HG03039 (cell line): ENCODE measurements around the gene C17orf113.
"Not testable (repeated sequence)": the region's sequence is repeated elsewhere in the genome, so short reads cannot be mapped to it uniquely, and the experiment has no call there.

Source experiments
- ATAC-seq: cut with Tn5 transposase; IDR thresholded peaks from one replicate; pipeline ENCODE4 v1.9.1; 2021; ENCODE audit warnings: mild to moderate bottlenecking, moderate library complexity; ENCODE audit not compliant: unreplicated experiment

C17orf113 gene

DNA sequence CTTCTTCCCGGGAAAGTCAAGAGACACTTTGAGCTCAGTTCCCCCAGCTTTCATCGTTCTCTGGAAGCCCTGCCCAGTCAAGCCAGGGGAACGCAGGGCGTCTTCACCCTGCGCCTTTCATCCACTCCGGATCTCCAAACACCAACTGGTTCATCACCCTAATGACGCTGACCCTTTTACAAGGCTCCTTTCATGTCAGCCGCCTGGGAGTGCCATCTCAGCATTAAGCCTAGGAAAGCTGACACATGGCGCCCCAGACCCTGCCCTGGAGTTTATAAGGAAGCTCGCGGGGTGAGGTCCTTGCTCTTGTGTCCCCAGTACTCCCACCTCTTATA is 32.6 kb downstream of the C17orf113 start:
- peak; percentile 6 for ATAC-seq

DNA sequence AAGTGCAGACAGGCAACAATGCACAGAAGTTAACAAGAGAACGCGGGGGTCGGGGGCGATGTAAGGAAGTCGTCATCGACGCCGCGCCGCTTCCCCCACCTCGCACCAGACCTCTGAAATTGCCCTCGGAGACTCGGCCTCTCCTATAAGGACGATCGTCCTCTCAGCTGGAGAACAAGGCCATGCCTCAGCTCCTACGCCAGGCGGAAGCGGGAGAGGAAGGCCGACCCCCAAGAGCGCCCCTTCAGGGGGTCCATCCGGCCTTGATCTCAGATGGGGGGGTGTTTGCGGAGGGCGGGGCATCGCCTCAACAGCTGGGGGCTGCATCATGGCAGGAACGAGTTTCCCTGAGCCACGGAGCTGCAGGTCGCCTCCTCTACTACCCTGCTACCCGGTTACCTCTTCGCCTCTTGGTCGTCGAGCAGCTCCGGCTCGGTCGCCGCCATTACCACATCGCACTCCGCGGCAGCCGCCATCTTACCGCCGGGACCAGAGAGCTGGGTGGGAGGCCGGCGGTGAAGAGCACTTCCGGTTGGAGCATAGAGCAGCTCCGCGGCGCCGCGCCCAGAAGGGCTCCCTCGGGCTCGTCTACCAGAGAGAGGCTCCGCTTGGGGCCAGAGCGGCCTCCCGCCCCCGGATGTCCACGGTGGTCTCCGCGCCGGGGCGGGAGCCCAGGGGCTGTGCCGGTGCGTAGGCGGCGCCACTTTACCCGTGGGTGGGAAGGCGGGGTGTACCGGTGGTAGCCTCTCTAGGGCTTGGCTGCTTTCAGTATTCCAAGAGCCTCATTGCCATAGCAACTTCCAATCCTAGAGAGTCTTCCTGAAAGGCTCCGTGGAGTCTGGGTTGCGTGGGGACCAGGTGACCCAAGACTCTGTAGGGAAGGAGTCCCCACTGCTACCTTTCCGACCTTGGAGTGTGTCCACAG is 33.2 kb downstream of the C17orf113 start, which contains the start of gene DNAJC7:
DNAJC7 (minus strand) TSS at position 499 of the 925 bp plus-strand sequence; CDS start at position 476, 23 bp downstream.
- peak; percentile 71 for ATAC-seq

DNA sequence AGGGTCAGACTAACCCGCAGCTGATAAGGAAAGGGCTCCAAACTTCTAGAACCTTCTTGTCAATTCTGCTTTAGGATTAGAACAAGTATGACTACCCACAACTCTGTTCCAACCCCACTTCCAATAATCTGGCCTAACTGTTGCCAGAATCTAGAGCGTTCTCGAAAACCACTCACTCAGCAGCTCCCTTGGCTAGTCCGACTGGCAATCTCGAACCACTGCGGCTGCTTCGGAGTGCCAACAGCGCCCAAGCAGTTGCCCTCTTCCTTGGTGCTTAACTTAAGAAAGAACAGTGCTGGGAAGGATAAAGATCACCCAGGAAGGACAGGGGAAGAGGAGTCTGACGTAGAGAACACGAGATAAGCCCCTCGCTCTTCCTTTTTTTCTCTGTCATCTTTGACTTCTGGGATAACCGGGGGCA is 34.0 kb downstream of the C17orf113 start:
- no peak for ATAC-seq

DNA sequence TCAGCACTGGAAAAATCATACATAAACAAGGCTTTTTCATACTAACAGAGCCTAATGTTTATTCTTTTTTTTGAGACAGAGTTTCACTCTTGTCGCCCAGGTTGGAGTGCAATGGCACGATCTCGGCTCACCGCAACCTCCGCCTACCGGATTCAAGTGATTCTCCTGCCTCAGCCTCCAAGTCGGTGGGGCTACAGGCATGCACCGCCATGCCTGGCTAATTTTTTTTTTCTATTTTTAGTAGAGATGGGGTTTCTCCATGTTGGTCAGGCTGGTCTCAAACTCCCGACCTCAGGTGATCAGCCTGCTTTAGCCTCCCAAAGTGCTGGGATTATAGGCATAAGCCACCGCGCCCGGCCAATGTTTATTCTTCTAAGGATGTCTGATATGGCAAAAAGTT is 36.7 kb downstream of the C17orf113 start:
- not testable (repeated sequence) for ATAC-seq

GRCh38 chr17:42012363-42012762 is 38.0 kb downstream of the C17orf113 start:
- not testable (repeated sequence) for ATAC-seq

DNA sequence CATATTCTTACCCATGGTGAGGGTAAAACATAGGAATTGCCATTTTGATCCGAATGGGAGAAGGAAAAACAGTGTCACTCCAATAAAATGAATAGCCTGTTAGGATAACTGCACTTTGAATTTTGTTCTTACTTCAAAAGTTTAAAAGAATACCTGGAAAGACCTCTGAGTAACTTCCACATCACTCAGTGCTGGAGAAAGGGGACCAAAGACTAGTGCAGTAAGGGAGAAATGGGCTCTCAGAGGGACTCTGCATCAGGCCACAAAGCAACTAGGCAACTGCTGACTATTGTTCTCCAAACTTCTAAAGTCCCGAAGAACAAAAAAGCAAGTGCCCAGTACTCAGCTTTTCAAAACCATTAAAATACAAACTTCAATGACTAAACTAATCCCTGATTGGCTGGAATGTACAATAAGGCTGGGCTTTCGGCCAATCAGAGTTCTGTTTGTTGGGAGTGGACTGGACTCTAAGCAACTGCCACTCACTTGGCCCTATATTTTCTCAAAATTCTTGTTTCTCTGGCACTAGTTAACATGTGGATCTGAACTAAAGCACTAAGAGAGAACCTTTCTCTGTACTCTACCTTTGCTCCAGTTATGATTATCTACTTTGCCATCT is 39.4 kb downstream of the C17orf113 start:
- ATAC-seq: no peak

GRCh38 chr17:42010266-42010680 is 40.1 kb downstream of the C17orf113 start:
- not testable (repeated sequence) for ATAC-seq

DNA sequence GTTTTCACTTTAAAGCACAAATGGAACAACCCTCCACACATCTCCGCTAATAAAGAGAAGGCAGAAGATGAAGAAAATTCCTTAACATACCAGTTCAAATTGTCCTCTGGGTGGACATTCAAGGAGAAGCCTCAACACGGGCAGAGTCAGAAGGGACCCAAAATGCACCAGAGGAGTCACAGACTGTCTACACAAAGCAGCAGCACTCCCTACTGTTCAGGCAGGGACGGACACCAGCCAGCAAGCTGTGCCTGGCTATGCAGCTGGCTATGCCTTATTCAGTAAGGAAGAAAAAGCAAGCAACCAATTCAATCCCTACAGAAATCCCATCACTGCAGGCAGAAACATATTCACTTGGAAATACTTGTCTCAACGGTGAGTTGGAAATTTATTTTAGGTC is 41.2 kb downstream of the C17orf113 start:
- no peak for ATAC-seq

DNA sequence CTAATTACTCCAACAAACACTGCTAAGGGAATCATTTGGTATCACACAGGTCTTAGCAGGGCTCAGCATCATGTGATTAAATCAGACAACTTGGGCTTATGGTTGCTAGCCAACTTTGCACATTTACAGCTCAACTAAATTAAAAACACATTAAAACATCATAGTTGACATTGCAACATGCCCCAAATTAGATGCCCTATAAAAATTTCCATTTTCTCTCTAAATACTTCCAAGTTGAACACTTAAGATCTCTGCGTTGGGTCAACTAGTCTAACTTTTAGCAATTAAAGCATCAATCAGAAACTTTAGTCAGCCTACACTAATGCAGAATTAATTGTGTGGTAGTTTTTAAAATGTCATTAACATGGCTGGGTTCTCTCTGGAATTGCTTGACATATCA is 45.2 kb downstream of the C17orf113 start:
- no peak for ATAC-seq

GRCh38 chr17:42002792-42003301 is 47.6 kb downstream of the C17orf113 start:
- ATAC-seq: no peak

- no peak for ATAC-seq
Observed at GRCh38 chr17:42002175-42002791, 48.1 kb downstream of the C17orf113 start.

- ATAC-seq: no peak
Observed at GRCh38 chr17:42001729-42002128, 48.7 kb downstream of the C17orf113 start.

GRCh38 chr17:42000413-42001133 is 49.8 kb downstream of the C17orf113 start:
- no peak for ATAC-seq

DNA sequence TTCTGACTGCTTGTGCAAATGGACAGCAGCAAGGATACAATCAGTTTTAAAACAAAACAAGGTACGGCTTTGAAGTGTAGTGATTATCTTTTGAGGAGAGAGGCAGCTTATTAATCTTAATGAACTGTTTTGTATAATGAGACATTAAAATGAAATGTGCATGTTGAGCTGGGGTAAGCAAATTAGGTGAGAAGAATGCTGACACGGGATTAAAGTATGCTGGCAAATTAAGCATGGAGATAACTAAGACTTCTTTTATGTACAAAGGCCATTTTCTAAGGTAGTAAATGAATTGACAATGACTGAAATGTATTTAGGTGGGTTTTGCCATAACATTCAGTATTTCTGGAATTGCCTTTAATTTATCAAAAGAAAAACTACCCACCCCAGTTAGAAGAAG is 51.9 kb downstream of the C17orf113 start:
- ATAC-seq: no peak

GRCh38 chr17:41996855-41997164 is 53.6 kb downstream of the C17orf113 start:
- ATAC-seq: no peak

GRCh38 chr17:41992576-41992975 is 57.8 kb downstream of the C17orf113 start:
- ATAC-seq: no peak

DNA sequence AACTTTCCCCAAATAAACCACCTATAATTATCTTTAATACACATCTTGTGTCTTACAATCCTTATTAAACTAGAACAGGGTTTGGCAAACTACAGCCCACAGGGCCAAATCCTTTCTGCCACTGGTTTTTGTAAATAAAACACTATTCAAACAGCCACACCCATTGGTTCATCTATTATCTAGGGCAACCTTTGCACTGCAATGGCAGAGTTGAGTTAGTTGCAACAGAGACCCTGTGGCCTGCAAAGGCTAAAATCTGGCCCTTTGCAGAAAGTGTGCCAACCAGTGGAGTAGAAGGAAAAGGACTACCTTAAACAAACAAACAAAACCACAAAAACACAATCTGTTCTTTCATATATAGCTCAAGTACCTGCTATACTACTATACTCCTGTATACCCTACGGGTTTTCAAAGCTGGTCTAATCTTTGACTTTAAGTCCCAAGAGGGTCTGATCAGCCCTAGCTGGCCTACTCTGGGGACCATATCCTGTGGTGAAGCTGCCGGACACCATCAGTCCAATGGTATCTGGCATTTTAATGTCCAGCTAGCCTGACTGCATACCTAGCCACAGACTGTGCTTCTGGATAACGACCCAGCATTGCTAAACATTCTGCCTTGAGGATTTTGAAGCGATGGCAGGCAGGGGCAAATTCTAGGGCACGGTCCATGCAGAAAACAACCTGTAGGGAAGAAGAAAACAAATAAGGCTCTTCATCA is 60.5 kb downstream of the C17orf113 start:
- ATAC-seq: no peak

DNA sequence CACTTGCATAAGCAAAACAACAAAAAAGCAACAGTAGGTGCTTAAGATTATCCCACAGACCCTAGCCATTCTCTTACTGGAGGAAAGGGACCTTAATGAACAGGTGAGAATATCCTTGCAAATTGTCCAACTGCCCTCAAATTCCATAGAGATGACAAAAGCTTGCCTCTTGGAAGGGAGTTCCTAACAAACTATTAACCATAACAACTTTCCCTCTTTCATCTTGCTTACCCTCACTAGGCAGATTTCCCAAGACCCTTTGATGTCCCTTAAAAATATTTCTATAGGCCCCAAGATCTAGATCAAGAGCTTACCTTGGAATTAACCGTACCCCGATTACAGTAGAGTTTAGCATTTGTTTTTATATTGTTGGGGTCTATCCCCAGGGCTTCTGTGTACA is 62.0 kb downstream of the C17orf113 start:
- no peak for ATAC-seq
